SK-MEL-5 (cell line): Measurements from ENCODE around the gene CES1. TPM values are rescaled to one million over a fixed set of nuclear protein-coding genes. Genes with fewer than 3 reads are reported as not detected.
"Not testable (repeated sequence)": the region's sequence is repeated elsewhere in the genome, so short reads cannot be mapped to it uniquely, and the experiment has no call there.

Source experiments
- DNase-seq: peaks from one replicate; pipeline ENCODE4 v3.0.0-alpha.2; 2016; ENCODE audit warnings: low read depth, low spot score
- in situ Hi-C: cut with HindIII; loops from 2 replicates; pipeline ENCODE4 v1.10.0; 2016; ENCODE audit warnings: low sequenced_read_pairs, high pct_unique_total_duplicates, low pct_unique_long_range_greater_than_20kb
- total RNA-seq: library from RNA; depleted of rRNA; stranded (reverse); fragments of >200 nt; shearing (Covaris generic); gene quantifications from 2 replicates; pipeline ENCODE4 v1.2.3, GENCODE V29; 2014; rRNA removed

Gene CES1
- total RNA-seq, 1 experiment from 2014 or later: 2.3 TPM

GRCh38 chr16:55773859-55774549 lies 58.9 kb downstream of the CES1 start:
- in situ Hi-C loops: no loop called here
- DNase-seq: no peak

- in situ Hi-C loops: no loop called here
Measured at GRCh38 chr16:55765161-55765560, 67.7 kb downstream of the CES1 start.

GRCh38 chr16:55760310-55761001 lies 72.4 kb downstream of the CES1 start:
- in situ Hi-C loops: no loop called here
- DNase-seq: no peak

More at GRCh38 chr16:55765161-55765560, 67.7 kb downstream of the CES1 start:
- DNase-seq: no peak

GRCh38 chr16:55759965-55760309 lies 73.0 kb downstream of the CES1 start:
- DNase-seq, in situ Hi-C loops: not testable (repeated sequence)

- in situ Hi-C loops, DNase-seq: not testable (repeated sequence)
Measured at GRCh38 chr16:55757595-55758527, 75.0 kb downstream of the CES1 start.

GRCh38 chr16:55756963-55757362 lies 75.9 kb downstream of the CES1 start:
- no peak for DNase-seq
- in situ Hi-C loops: no loop called here

- DNase-seq: no peak
- in situ Hi-C loops: no loop called here
Measured at GRCh38 chr16:55754056-55754455, 78.8 kb downstream of the CES1 start.

GRCh38 chr16:55753145-55753631 lies 79.7 kb downstream of the CES1 start:
- in situ Hi-C loops, DNase-seq: not testable (repeated sequence)

Other genes with a start within 250 kb of the CES1 start
- gene SLC6A2, start 177.1 kb downstream of the CES1 start, total RNA-seq: not detected in 2 replicates
- gene CES5A, start 42.3 kb upstream of the CES1 start, total RNA-seq: 1.0 and 1.5 TPM in 2 replicates